IMR-90 (cell line): ENCODE results near the gene TMTC2.

Experiments
- FOS ChIP-seq: fragments of 150-350 bp; IDR thresholded peaks from 2 replicates; pipeline ENCODE4 v1.6.1; 2016; ENCODE audit warnings: low read depth, low read length
- POLR2A ChIP-seq: IDR thresholded peaks from 2 replicates; pipeline ENCODE4 v1.6.1; 2012; ENCODE audit warnings: mild to moderate bottlenecking, low read depth, low read length
- RAD21 ChIP-seq: IDR thresholded peaks from 2 replicates; pipeline ENCODE4 v1.6.1; 2012; ENCODE audit warnings: low read length, improper control_type of control experiment
- RCOR1 ChIP-seq: IDR thresholded peaks from 2 replicates; pipeline ENCODE4 v1.6.1; 2012; ENCODE audit warnings: mild to moderate bottlenecking, low read length, improper control_type of control experiment; ENCODE audit not compliant: insufficient replicate concordance
- TF ChIP-seq, protein P1 (sequence below): conservative IDR thresholded peaks from 2 replicates; pipeline ENCODE4 v1.5.1; 2012; ENCODE audit warnings: mild to moderate bottlenecking, low read depth, low read length, improper control_type of control experiment

GRCh38 chr12:83140135-83140534, 453.4 kb downstream of the TMTC2 start:
- TF ChIP-seq POLR2A, result no peak
- TF ChIP-seq RCOR1, result no peak
- TF ChIP-seq, protein P1, sequence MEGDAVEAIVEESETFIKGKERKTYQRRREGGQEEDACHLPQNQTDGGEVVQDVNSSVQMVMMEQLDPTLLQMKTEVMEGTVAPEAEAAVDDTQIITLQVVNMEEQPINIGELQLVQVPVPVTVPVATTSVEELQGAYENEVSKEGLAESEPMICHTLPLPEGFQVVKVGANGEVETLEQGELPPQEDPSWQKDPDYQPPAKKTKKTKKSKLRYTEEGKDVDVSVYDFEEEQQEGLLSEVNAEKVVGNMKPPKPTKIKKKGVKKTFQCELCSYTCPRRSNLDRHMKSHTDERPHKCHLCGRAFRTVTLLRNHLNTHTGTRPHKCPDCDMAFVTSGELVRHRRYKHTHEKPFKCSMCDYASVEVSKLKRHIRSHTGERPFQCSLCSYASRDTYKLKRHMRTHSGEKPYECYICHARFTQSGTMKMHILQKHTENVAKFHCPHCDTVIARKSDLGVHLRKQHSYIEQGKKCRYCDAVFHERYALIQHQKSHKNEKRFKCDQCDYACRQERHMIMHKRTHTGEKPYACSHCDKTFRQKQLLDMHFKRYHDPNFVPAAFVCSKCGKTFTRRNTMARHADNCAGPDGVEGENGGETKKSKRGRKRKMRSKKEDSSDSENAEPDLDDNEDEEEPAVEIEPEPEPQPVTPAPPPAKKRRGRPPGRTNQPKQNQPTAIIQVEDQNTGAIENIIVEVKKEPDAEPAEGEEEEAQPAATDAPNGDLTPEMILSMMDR, result no peak
- TF ChIP-seq FOS, result no peak
- no peak for TF ChIP-seq RAD21
